K562 (cell line): ENCODE measurements around the gene GAB2.

Source experiments
- CREM ChIP-seq: IDR thresholded peaks from 2 replicates; pipeline ENCODE4 v1.6.1; 2014; ENCODE audit warnings: antibody characterized with exemption, low read depth
- GABPB2 ChIP-seq: fragments of 250-450 bp; sonication (Bioruptor Pico); conservative IDR thresholded peaks from 2 replicates; pipeline ENCODE4 v1.5.1; 2021; ENCODE audit warnings: mild to moderate bottlenecking
- HNRNPK ChIP-seq: fragments of 200-400 bp; formaldehyde crosslinking; IDR thresholded peaks from one replicate; pipeline ENCODE4 v1.6.1; 2018; ENCODE audit warnings: mild to moderate bottlenecking, low read depth, low read length; ENCODE audit not compliant: poor library complexity, severe bottlenecking
- NRF1 ChIP-seq, 2 experiments: fragments of 450-650 bp; IDR thresholded peaks in 1 of 2; conservative IDR thresholded peaks in 1 of 2; 2 replicates each; pipeline ENCODE4 v1.6.1; 2014; ENCODE audit warnings: mild to moderate bottlenecking in 2 of 2
- POLR2AphosphoS5 ChIP-seq: IDR thresholded peaks from 2 replicates; pipeline ENCODE4 v1.6.1; 2011; ENCODE audit warnings: mild to moderate bottlenecking, low read depth, low read length, moderate library complexity; ENCODE audit not compliant: control insufficient read depth, insufficient read depth
- RAD51 ChIP-seq: fragments of 450-650 bp; IDR thresholded peaks from 2 replicates; pipeline ENCODE4 v1.7.1; 2016; ENCODE audit warnings: low read depth, mild to moderate bottlenecking, borderline replicate concordance
- RFX5 ChIP-seq: IDR thresholded peaks from 2 replicates; pipeline ENCODE4 v1.6.1; 2011; ENCODE audit warnings: low read depth, mild to moderate bottlenecking, improper control_type of control experiment, low read length
- XRCC4 ChIP-seq: IDR thresholded peaks from one replicate; pipeline ENCODE4 v1.6.1; 2011; ENCODE audit not compliant: insufficient read depth, insufficient read length; ENCODE audit errors: extremely low read depth
- YY1 ChIP-seq, 3 experiments: IDR thresholded peaks; 2 replicates each; pipeline ENCODE4 v1.6.1; 2011; ENCODE audit warnings: low read length in 2 of 3, mild to moderate bottlenecking in 2 of 3, moderate library complexity in 2 of 3, borderline replicate concordance in 1 of 3, control low read depth in 1 of 3, low read depth in 1 of 3; ENCODE audit not compliant: insufficient read depth in 3 of 3, insufficient replicate concordance in 2 of 3, control insufficient read depth in 1 of 3, insufficient read length in 1 of 3; ENCODE audit errors: extremely low read depth in 1 of 3

DNA sequence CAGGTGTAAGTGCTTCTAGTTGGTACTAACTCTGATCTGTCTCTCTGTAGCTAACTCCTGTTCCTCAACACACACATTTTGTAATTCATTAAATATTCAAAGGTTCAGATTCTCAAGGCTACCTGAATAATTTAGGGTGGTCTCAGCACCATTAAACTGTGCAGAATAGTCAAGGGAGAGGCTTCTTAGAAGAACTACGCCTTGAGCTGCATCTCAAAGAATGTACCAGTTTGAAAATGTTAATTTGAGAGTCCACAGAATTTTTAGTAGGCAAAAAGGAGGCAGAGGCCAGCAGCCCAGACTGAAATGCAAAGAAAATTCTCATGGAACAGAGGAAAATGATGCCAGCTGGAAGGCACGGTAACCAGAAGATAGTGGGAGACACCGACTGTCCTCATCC lies 72.2 kb downstream of the GAB2 start:
- TF ChIP-seq XRCC4 (no peak), GABPB2 (no peak), RAD51 (no peak), CREM (no peak), NRF1 (conservative IDR thresholded peaks at IDR 0.05 in 1 of 2, IDR thresholded peaks at IDR 0.05 in 1 of 2) (no peak), YY1 (IDR thresholded peaks at IDR 0.05; ENCODE audit: borderline replicate concordance in 1 of 3, control insufficient read depth in 1 of 3, extremely low read depth in 1 of 3, insufficient read depth in 3 of 3, insufficient read length in 1 of 3, insufficient replicate concordance in 2 of 3, low read depth in 1 of 3, low read length in 2 of 3) (no peak), POLR2AphosphoS5 (no peak), HNRNPK (no peak), RFX5 (no peak)
